A673 (cell line): ENCODE measurements around the gene IL22RA1. TPM values are rescaled to one million over a fixed set of nuclear protein-coding genes. Genes with fewer than 3 reads are reported as not detected.

Experiments used
- BruUV-seq: library from RNA; stranded (reverse); fragments of 400-500 nt; replicated peaks from 2 replicates; lab custom pipeline; 2021; lab: Mats Ljungman, UMichigan
- CTCF ChIA-PET: fragments of 300-600 bp; sonication (Branson Sonifier 250); formaldehyde crosslinking; loops from one replicate; lab custom pipeline; 2022; ENCODE audit warnings: antibody characterized with exemption; lab: Charles Lee
- POLR2A ChIA-PET: fragments of 300-600 bp; sonication (Branson Sonifier 250); formaldehyde crosslinking; loops from one replicate; lab custom pipeline; 2022; ENCODE audit warnings: antibody characterized with exemption; ENCODE audit not compliant: low non-redundant PET; lab: Charles Lee
- DNase-seq: peaks from one replicate; pipeline ENCODE4 v3.0.0-alpha.2; 2015; ENCODE audit warnings: low spot score
- H3K27ac ChIP-seq: fragments of 200-600 bp; sonication (generic); 2 replicates; pipeline ENCODE4 v1.5.1; 2016; ENCODE audit warnings: mixed run types, low read depth, mild to moderate bottlenecking, mixed read lengths, antibody characterized with exemption, low read length; ENCODE audit not compliant: poor library complexity, severe bottlenecking
- H3K27me3 ChIP-seq: fragments of 200-600 bp; sonication (generic); replicated peaks from 2 replicates; pipeline ENCODE4 v1.6.1; 2017; ENCODE audit warnings: mixed run types, low read depth, mild to moderate bottlenecking, mixed read lengths, antibody characterized with exemption, low read length; ENCODE audit not compliant: insufficient read depth, poor library complexity
- H3K36me3 ChIP-seq: fragments of 200-600 bp; sonication (generic); 2 replicates; pipeline ENCODE4 v1.6.1; 2016; ENCODE audit warnings: mixed run types, mild to moderate bottlenecking, mixed read lengths, antibody characterized with exemption, low read length; ENCODE audit not compliant: insufficient read depth, poor library complexity, severe bottlenecking
- H3K4me1 ChIP-seq: fragments of 200-600 bp; sonication (generic); 2 replicates; pipeline ENCODE4 v1.6.1; 2017; ENCODE audit warnings: mixed run types, mild to moderate bottlenecking, mixed read lengths, antibody characterized with exemption, low read length; ENCODE audit not compliant: insufficient read depth, poor library complexity, severe bottlenecking
- H3K4me3 ChIP-seq: fragments of 200-600 bp; sonication (generic); 2 replicates; pipeline ENCODE4 v1.5.1; 2016; ENCODE audit warnings: low read depth, mixed run types, mild to moderate bottlenecking, mixed read lengths, low read length; ENCODE audit not compliant: poor library complexity, severe bottlenecking
- H3K9me3 ChIP-seq: fragments of 200-600 bp; sonication (generic); 2 replicates; pipeline ENCODE4 v1.6.1; 2016; ENCODE audit warnings: mixed run types, low read depth, mild to moderate bottlenecking, mixed read lengths, antibody characterized with exemption, low read length; ENCODE audit not compliant: poor library complexity, severe bottlenecking
- EZH2 ChIP-seq: fragments of 200-600 bp; sonication (generic); IDR thresholded peaks from 2 replicates; pipeline ENCODE4 v1.6.1; 2017; ENCODE audit warnings: borderline replicate concordance, low read depth, mild to moderate bottlenecking, mixed read lengths, antibody characterized with exemption, low read length; ENCODE audit not compliant: poor library complexity, severe bottlenecking
- intact Hi-C: fragments of 100-400 bp; cut with micrococcal nuclease; formaldehyde crosslinking; loops from one replicate; pipeline ENCODE4 v1.10.0; 2022; ENCODE audit not compliant: unreplicated experiment
- total RNA-seq: library from RNA; stranded (reverse); gene quantifications from 2 replicates; pipeline ENCODE4 v1.2.3, GENCODE V29; 2021
- TF ChIP-seq, protein P1 (sequence below): fragments of 300-800, 200-600 bp; sonication (generic); conservative IDR thresholded peaks from 2 replicates; pipeline ENCODE4 v1.5.1; 2017; ENCODE audit warnings: low read depth, mild to moderate bottlenecking, antibody characterized with exemption, low read length, moderate library complexity, mixed read lengths

Gene IL22RA1
- total RNA-seq, 1 experiment from 2014 or later: 0.24 TPM

DNA sequence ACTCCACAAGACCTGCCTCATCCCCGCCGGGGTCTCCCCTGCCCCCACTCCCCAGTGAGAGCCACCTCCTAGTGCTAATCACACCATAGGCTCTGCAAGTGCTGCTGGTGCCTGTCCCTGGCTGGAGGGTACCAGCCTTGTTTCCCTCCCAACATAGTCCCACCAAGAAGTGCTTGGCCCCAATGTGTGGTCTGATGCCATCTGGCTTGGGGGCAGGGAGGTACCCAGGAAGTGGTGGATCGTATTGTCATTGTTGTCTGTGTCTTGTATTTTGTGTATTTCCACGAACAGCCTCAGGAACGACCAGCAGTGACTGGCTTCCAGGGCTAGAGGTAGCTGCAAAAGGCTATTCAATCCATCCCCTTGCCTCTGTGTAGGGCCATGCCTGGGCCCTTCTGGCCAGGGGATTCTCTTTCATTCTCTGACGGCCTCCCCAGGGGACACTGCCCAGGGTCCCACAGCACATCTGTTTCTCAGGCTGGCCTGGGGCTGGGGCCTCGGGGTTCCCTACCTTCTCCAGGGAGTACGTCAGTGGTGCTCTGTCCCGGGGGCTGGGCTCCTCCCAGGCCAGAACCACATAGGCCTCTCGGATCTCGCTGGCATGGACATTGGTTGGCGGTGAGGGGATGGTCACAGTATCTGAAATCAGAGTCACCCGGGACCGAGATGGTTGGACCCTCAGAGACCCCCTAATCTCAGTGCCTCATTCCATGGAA is 53.8 kb downstream of the IL22RA1 start:
- Histone ChIP-seq H3K4me3 (no peak overlapping the region), H3K4me1 (no peaks in the 10 kb centered on the region), H3K27ac (no peak overlapping the region), H3K27me3 (no peaks in the 10 kb centered on the region), H3K36me3 (no peaks in the 10 kb centered on the region), H3K9me3 (no peaks in the 10 kb centered on the region)
- BruUV-seq: no TSS peak
- no peak for DNase-seq
- CTCF ChIA-PET: no interaction called here
- intact Hi-C loops: no loop called here
- POLR2A ChIA-PET: no interaction called here
- TF ChIP-seq, protein P1, sequence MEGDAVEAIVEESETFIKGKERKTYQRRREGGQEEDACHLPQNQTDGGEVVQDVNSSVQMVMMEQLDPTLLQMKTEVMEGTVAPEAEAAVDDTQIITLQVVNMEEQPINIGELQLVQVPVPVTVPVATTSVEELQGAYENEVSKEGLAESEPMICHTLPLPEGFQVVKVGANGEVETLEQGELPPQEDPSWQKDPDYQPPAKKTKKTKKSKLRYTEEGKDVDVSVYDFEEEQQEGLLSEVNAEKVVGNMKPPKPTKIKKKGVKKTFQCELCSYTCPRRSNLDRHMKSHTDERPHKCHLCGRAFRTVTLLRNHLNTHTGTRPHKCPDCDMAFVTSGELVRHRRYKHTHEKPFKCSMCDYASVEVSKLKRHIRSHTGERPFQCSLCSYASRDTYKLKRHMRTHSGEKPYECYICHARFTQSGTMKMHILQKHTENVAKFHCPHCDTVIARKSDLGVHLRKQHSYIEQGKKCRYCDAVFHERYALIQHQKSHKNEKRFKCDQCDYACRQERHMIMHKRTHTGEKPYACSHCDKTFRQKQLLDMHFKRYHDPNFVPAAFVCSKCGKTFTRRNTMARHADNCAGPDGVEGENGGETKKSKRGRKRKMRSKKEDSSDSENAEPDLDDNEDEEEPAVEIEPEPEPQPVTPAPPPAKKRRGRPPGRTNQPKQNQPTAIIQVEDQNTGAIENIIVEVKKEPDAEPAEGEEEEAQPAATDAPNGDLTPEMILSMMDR: no peak
- TF ChIP-seq EZH2: no peak

DNA sequence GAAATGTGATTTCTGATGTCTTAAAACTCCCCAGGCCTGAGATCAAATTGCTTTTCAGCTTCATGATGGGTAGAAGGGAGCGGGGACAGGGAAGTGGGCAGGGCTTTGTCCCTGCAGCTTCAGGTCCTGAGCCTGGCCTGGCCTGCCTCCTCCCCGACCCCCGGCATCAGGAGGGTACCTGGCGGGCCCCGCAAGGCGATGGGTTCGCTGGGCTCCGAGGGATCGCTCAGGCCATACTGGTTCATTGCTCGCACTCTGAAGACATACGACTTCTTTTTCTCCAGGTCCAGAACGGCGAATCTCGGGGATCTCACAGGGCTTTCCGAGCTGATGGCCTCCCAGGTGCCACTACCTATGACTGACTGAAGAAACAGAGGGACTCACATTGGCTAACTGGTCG is 56.5 kb downstream of the IL22RA1 start:
- BruUV-seq: no TSS peak
- Histone ChIP-seq H3K36me3 (no peaks in the 10 kb centered on the region), H3K4me1 (no peaks in the 10 kb centered on the region), H3K27me3 (no peaks in the 10 kb centered on the region), H3K27ac (no peak overlapping the region), H3K4me3 (no peak overlapping the region), H3K9me3 (no peaks in the 10 kb centered on the region)
- POLR2A ChIA-PET: no interaction called here
- no peak for DNase-seq
- intact Hi-C loops: no loop called here
- TF ChIP-seq, protein P1: no peak
- no peak for TF ChIP-seq EZH2
- CTCF ChIA-PET: interaction anchor here (0.8 kb wide), 1 partner anchor 18 kb away, joined by 3 read pairs; no protein-coding TSS in a partner anchor

DNA sequence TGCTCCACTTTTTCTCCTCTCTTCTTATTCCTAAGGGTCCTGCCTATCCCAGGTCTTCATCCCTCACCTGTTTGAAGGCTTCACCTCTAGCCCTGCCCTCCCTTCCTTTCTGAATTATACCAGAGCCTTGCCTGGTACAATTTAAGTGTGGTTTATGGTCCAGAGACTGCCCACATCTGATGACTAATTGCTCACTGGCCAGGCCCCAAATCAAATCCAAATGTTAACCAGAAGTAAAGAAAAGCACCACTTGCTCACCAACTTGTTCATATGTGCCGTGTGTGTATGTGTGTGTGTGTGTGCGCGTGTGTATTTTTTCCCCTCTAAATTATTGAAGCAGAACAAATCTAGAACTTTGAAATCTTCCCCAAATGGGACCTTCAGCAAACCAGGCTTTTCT is 57.4 kb downstream of the IL22RA1 start:
- H3K36me3 ChIP-seq: no peaks in the 10 kb centered on the region
- BruUV-seq: no TSS peak
- TF ChIP-seq, protein P1: no peak
- no peak for TF ChIP-seq EZH2
- POLR2A ChIA-PET: no interaction called here
- no peaks in the 10 kb centered on the region for H3K27me3 ChIP-seq
- no peaks in the 10 kb centered on the region for H3K9me3 ChIP-seq
- intact Hi-C loops: no loop called here
- DNase-seq: no peak
- CTCF ChIA-PET: interaction anchor here (0.8 kb wide), 1 partner anchor 17 kb away, joined by 3 read pairs; no protein-coding TSS in a partner anchor
- H3K4me1 ChIP-seq: no peaks in the 10 kb centered on the region
- H3K27ac ChIP-seq: no peak overlapping the region
- H3K4me3 ChIP-seq: no peak overlapping the region
